Neuronal stem cell (in vitro differentiated cells): ENCODE results near the gene APOBEC3A.
"Not testable (repeated sequence)": the region's sequence is repeated elsewhere in the genome, so short reads cannot be mapped to it uniquely, and the experiment has no call there.

ENCODE experiments used
- DNase-seq: peaks from one replicate; pipeline ENCODE4 v3.0.0-alpha.2; 2013; ENCODE audit warnings: low spot score
- H2AFZ ChIP-seq: one replicate; pipeline ENCODE4 v1.6.1; 2013; ENCODE audit warnings: mild to moderate bottlenecking, low read length, inconsistent platforms
- H2AK5ac ChIP-seq: 2 replicates; pipeline ENCODE4 v1.6.1; 2013; ENCODE audit warnings: low read depth, mild to moderate bottlenecking, inconsistent platforms, low read length, moderate library complexity, mixed read lengths
- H2BK120ac ChIP-seq: 2 replicates; pipeline ENCODE4 v1.6.1; 2013; ENCODE audit warnings: low read depth, mild to moderate bottlenecking, inconsistent platforms, low read length, moderate library complexity, mixed read lengths
- H2BK12ac ChIP-seq: one replicate; pipeline ENCODE4 v1.6.1; 2013; ENCODE audit warnings: low read length, inconsistent platforms
- H2BK15ac ChIP-seq: 2 replicates; pipeline ENCODE4 v1.6.1; 2013; ENCODE audit warnings: mild to moderate bottlenecking, low read length, inconsistent platforms, mixed read lengths
- H2BK5ac ChIP-seq: one replicate; pipeline ENCODE4 v1.6.1; 2013; ENCODE audit warnings: inconsistent platforms, mild to moderate bottlenecking, low read length, moderate library complexity
- H3K14ac ChIP-seq: one replicate; pipeline ENCODE4 v1.6.1; 2013; ENCODE audit warnings: low read length, inconsistent platforms
- H3K18ac ChIP-seq: 2 replicates; pipeline ENCODE4 v1.6.1; 2013; ENCODE audit warnings: low read length, inconsistent platforms
- H3K23ac ChIP-seq: 2 replicates; pipeline ENCODE4 v1.6.1; 2013; ENCODE audit warnings: low read depth, mild to moderate bottlenecking, mixed read lengths, low read length, inconsistent platforms; ENCODE audit not compliant: poor library complexity
- H3K27ac ChIP-seq: replicated peaks from 3 replicates; pipeline ENCODE4 v1.5.1; 2013; ENCODE audit warnings: low read length, inconsistent platforms
- H3K27me3 ChIP-seq, 3 experiments: 2 replicates each; pipeline ENCODE4 v1.6.1; 2013; ENCODE audit warnings: low read length in 3 of 3, mild to moderate bottlenecking in 2 of 3, inconsistent platforms in 1 of 3, low read depth in 1 of 3, mixed read lengths in 1 of 3, moderate library complexity in 1 of 3; ENCODE audit not compliant: control insufficient read depth in 3 of 3, insufficient read depth in 3 of 3
- H3K36me3 ChIP-seq, 2 donors: replicated peaks in 1 of 2; 2 replicates each; pipeline ENCODE4 v1.6.1; 2013; ENCODE audit warnings: low read length in 2 of 2; ENCODE audit not compliant: control insufficient read depth in 2 of 2, insufficient read depth in 2 of 2
- H3K4ac ChIP-seq: 2 replicates; pipeline ENCODE4 v1.6.1; 2013; ENCODE audit warnings: inconsistent platforms, mild to moderate bottlenecking, low read length, moderate library complexity
- H3K4me1 ChIP-seq, 2 donors: 1 replicate in 1 of 2; 2 replicates in 1 of 2; pipeline ENCODE4 v1.6.1; 2013; ENCODE audit warnings: low read length in 2 of 2, low read depth in 1 of 2; ENCODE audit not compliant: control insufficient read depth in 2 of 2, insufficient read depth in 1 of 2
- H3K4me2 ChIP-seq: one replicate; pipeline ENCODE4 v1.6.1; 2013; ENCODE audit warnings: mild to moderate bottlenecking, low read length, inconsistent platforms; ENCODE audit not compliant: insufficient read depth, poor library complexity, severe bottlenecking
- H3K4me3 ChIP-seq, 2 donors: 2 replicates each; pipeline ENCODE4 v1.5.1; 2013; ENCODE audit warnings: low read length in 2 of 2, mild to moderate bottlenecking in 2 of 2, inconsistent platforms in 1 of 2, moderate library complexity in 1 of 2
- H3K79me1 ChIP-seq: one replicate; pipeline ENCODE4 v1.6.1; 2013; ENCODE audit warnings: low read depth, mild to moderate bottlenecking, inconsistent platforms, low read length, moderate library complexity
- H3K9ac ChIP-seq: one replicate; pipeline ENCODE4 v1.6.1; 2013; ENCODE audit warnings: mild to moderate bottlenecking, low read depth, low read length, inconsistent platforms; ENCODE audit not compliant: poor library complexity
- H3K9me3 ChIP-seq, 2 donors: replicated peaks in 1 of 2; 2 replicates each; pipeline versions ENCODE3 to v1.6.1; 2013; ENCODE audit warnings: low read length in 2 of 2, mild to moderate bottlenecking in 2 of 2, inconsistent platforms in 1 of 2, low read depth in 1 of 2, mixed read lengths in 1 of 2, moderate library complexity in 1 of 2; ENCODE audit not compliant: control insufficient read depth in 2 of 2, insufficient read depth in 1 of 2
- H4K8ac ChIP-seq: one replicate; pipeline ENCODE4 v1.6.1; 2013; ENCODE audit warnings: low read depth, mild to moderate bottlenecking, inconsistent platforms, low read length, moderate library complexity
- H4K91ac ChIP-seq: one replicate; pipeline ENCODE4 v1.6.1; 2013; ENCODE audit warnings: low read length, low read depth, mild to moderate bottlenecking, inconsistent platforms; ENCODE audit not compliant: poor library complexity
- WGBS, 2 donors: extraction: QIAGEN DNeasy Blood & Tissue Kit; methylation state at CpG; one replicate each; pipeline ENCODE4 v1.1.7; 2013; ENCODE audit warnings: missing lambda C conversion rate in 2 of 2, mixed read lengths in 1 of 2; ENCODE audit not compliant: insufficient read length in 2 of 2, insufficient replicate concordance in 1 of 2; ENCODE audit errors: extremely low coverage in 2 of 2; 5-methylcytosine and 5-hydroxymethylcytosine counted together

Gene APOBEC3A

DNA sequence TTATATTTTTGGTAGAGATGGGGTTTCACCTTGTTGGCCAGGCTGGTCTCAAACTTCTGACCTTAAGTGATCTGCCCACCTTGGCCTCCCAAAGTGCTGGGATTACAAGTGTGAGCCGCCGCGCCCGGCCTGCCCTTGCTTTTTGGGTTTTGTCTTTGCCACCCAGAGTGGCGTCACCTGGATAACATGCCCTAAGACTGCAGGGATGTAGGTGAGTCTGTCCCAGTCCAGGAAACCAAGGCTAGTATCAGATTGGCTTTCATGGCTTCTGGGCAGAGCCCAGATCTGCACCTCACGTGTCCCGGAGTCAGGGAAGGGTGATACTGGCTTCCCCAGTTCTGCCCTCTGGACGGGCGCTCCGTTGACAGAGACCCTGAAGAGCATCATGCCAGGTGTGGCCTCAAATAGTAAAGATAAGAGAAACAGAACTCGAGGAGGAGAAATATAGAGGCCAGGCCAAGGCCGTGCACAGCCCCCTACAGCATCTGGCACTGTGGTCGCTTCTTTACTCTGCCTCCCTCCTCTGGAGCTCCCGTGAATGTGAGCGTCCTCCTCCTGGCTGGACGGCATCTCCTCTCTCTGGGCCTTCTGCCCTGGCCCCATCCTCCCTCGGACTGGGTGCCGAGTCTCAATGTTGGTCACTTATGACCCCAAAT lies 16.9 kb downstream of the APOBEC3A start:
- Histone ChIP-seq H3K27me3 (peaks cover 0 to 13% (median 0%) of the 10 kb centered on the region in 3 experiments), H3K9me3 (peaks cover 4 to 6% of the 10 kb centered on the region in 2 donors), H3K4ac (no peak overlapping the region), H2BK15ac (no peak overlapping the region), H3K27ac (no peak overlapping the region), H3K36me3 (no peaks in the 10 kb centered on the region), H3K23ac (no peak overlapping the region), H3K79me1 (no peaks in the 10 kb centered on the region), H2AK5ac (peak overlapping the region; percentile 20), H2BK12ac (no peak overlapping the region), H2BK120ac (no peak overlapping the region), H3K14ac (no peak overlapping the region), H2AFZ (no peak overlapping the region), H3K9ac (no peak overlapping the region), H4K8ac (no peak overlapping the region), H3K4me3 (no peak overlapping the region), H4K91ac (no peak overlapping the region), H2BK5ac (no peak overlapping the region), H3K18ac (no peak overlapping the region), H3K4me2 (no peak overlapping the region), H3K4me1 (no peaks in the 10 kb centered on the region)
- WGBS, 2 donors: no CpG with 5 or more reads among the region's 18 CpGs
- no peak for DNase-seq

DNA sequence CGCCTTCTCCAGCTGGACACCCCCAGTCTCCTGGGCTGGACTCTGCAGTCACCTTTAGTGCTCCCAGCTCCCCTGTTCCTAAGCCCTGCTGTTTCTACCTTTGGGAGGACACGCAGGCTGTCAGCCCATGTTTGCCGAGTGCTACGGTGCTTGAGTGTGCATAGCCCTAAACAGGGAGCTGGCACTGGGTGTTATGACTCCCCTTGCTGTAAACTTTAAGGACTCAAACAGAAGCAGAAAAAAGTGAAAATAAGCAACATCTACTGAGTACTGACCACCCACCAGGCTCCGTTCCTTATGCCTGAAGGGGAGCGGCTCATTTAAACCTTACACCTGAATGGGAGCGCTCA lies 17.4 kb downstream of the APOBEC3A start:
- no peak overlapping the region for H2AFZ ChIP-seq
- no peak overlapping the region for H4K8ac ChIP-seq
- no CpG with 5 or more reads among the region's 7 CpGs for WGBS, 2 donors
- H3K9ac ChIP-seq: no peak overlapping the region
- no peak overlapping the region for H2BK120ac ChIP-seq
- no peak overlapping the region for H3K27ac ChIP-seq
- H4K91ac ChIP-seq: no peak overlapping the region
- H3K18ac ChIP-seq: no peak overlapping the region
- H3K4me1 ChIP-seq: no peaks in the 10 kb centered on the region
- peaks cover 0 to 9% (median 0%) of the 10 kb centered on the region in 3 experiments for H3K27me3 ChIP-seq
- no peak overlapping the region for H2BK12ac ChIP-seq
- no peak overlapping the region for H3K4ac ChIP-seq
- H3K23ac ChIP-seq: no peak overlapping the region
- peaks cover 4 to 6% of the 10 kb centered on the region in 2 donors for H3K9me3 ChIP-seq
- H2AK5ac ChIP-seq: peak overlapping the region; percentile 20
- no peaks in the 10 kb centered on the region for H3K79me1 ChIP-seq
- no peak overlapping the region for H2BK5ac ChIP-seq
- H3K4me3 ChIP-seq: no peak overlapping the region
- H3K36me3 ChIP-seq: no peaks in the 10 kb centered on the region
- no peak for DNase-seq
- H2BK15ac ChIP-seq: no peak overlapping the region
- H3K14ac ChIP-seq: no peak overlapping the region
- H3K4me2 ChIP-seq: no peak overlapping the region

DNA sequence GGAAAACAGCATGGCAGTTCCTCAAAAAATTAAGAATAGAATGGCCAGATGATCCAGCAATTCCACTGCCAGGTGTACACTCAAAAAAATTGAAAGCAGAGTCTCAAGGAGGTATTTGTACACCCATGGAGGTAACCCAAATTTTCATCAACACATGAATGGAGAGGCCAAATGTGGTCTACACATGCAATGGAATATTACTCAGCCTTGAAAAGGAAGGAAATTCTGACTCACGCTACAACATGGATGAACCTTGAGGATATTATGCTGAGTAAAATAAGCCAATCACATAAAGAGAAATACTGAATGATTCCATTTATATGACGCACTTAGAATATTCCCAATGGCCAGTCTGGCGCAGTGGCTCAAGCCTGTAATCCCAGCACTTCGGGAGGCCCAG lies 19.9 kb downstream of the APOBEC3A start:
- not testable (repeated sequence) for H3K4ac ChIP-seq, H2BK120ac ChIP-seq, H4K91ac ChIP-seq, H3K4me3 ChIP-seq, H2BK12ac ChIP-seq, H2BK15ac ChIP-seq, H3K36me3 ChIP-seq, H3K27me3 ChIP-seq, H3K18ac ChIP-seq, H3K4me2 ChIP-seq, H2AK5ac ChIP-seq, H3K79me1 ChIP-seq, H3K27ac ChIP-seq, H2AFZ ChIP-seq, H3K9me3 ChIP-seq, H4K8ac ChIP-seq, DNase-seq, H3K14ac ChIP-seq, H3K9ac ChIP-seq, H2BK5ac ChIP-seq, H3K23ac ChIP-seq
- peaks cover 4 to 11% of the 10 kb centered on the region in 2 donors for H3K4me1 ChIP-seq
- WGBS, 2 donors: no CpG with 5 or more reads among the region's 4 CpGs

DNA sequence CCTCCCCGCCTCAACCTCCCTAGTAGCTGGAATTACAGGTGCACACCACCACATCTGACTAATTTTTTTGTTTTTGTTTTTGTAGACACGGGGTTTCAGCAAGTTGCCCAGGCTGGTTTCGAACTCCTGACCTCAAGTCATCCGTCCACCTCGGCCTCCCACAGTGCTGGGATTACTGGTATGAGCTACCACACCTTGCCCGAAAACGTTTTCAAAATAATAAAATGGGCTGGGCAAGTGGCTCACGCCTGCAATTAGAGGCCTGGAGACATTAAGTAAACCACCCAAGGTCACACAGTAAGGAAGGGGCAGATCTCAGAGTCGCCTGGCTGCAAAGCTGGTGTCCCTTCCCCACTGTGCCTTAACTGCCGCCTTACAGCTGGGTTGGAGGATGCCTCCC lies 23.2 kb downstream of the APOBEC3A start:
- H2AFZ ChIP-seq: peak overlapping the region; percentile 51
- not testable (repeated sequence) for H3K27me3 ChIP-seq, H2BK120ac ChIP-seq, H3K79me1 ChIP-seq, H3K18ac ChIP-seq, H3K36me3 ChIP-seq, H2BK15ac ChIP-seq, H2BK12ac ChIP-seq, DNase-seq, H2BK5ac ChIP-seq, H3K4me2 ChIP-seq, H4K8ac ChIP-seq, H3K14ac ChIP-seq, H3K4ac ChIP-seq, H3K23ac ChIP-seq, H3K4me3 ChIP-seq, H3K9ac ChIP-seq, H3K27ac ChIP-seq, H4K91ac ChIP-seq, H2AK5ac ChIP-seq
- peaks cover 8 to 13% of the 10 kb centered on the region in 2 donors for H3K9me3 ChIP-seq
- H3K4me1 ChIP-seq: peaks cover 6 to 11% of the 10 kb centered on the region in 2 donors
- WGBS, 2 donors: no CpG with 5 or more reads among the region's 10 CpGs
